ENCODE measurements around the gene SNF8. TPM values are rescaled to one million over a fixed set of nuclear protein-coding genes. Genes with fewer than 3 reads are reported as not detected.

SNF8 gene
- total RNA-seq, 1 donor: 63.7 TPM

DNA sequence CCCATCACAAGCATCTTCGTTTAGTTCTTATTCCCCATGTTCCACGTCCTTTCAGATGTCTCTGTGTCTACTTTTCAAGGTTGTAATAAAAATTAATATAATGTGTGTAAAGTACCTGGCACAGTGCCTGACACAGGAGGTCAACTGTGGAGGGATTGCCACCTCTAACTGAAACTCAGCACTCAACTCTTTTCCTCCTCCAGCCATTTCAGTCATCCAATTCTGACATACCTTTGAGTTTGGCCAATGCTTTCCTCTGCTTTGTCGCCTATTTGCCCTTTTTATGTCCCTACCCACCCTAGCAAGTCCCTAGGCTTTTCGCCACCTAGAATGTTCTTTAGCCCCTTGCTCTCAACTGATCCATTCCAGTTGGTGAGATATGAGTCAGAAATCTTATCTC lies 34.9 kb downstream of the SNF8 start:
- H3K9me3 ChIP-seq (ENCODE audit: low read depth, low read length): no peaks in the 10 kb centered on the region
- H3K4me2 ChIP-seq (ENCODE audit: insufficient read depth, low read length): peak overlapping the region; percentile 89
- H3K79me2 ChIP-seq (ENCODE audit: insufficient read depth, low read length): peaks cover 69% of the 10 kb centered on the region
- peaks cover 41% of the 10 kb centered on the region for H3K36me3 ChIP-seq (ENCODE audit: insufficient read depth, low read length)
- H4K20me1 ChIP-seq (ENCODE audit: insufficient read depth, low read length): peaks cover 41% of the 10 kb centered on the region
- H3K4me1 ChIP-seq (ENCODE audit: insufficient read depth, low read length): peaks cover 41% of the 10 kb centered on the region
- H2AFZ ChIP-seq (ENCODE audit: low read length): no peak overlapping the region
- peak overlapping the region; percentile 47 for H3K27ac ChIP-seq (ENCODE audit: low read depth, low read length)
- DNase-seq (ENCODE audit: insufficient read length, low spot score, missing footprints): no peak
- TF ChIP-seq, protein P1, sequence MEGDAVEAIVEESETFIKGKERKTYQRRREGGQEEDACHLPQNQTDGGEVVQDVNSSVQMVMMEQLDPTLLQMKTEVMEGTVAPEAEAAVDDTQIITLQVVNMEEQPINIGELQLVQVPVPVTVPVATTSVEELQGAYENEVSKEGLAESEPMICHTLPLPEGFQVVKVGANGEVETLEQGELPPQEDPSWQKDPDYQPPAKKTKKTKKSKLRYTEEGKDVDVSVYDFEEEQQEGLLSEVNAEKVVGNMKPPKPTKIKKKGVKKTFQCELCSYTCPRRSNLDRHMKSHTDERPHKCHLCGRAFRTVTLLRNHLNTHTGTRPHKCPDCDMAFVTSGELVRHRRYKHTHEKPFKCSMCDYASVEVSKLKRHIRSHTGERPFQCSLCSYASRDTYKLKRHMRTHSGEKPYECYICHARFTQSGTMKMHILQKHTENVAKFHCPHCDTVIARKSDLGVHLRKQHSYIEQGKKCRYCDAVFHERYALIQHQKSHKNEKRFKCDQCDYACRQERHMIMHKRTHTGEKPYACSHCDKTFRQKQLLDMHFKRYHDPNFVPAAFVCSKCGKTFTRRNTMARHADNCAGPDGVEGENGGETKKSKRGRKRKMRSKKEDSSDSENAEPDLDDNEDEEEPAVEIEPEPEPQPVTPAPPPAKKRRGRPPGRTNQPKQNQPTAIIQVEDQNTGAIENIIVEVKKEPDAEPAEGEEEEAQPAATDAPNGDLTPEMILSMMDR (IDR thresholded peaks at IDR 0.05; ENCODE audit: extremely low read depth, low read depth, low read length): no peak
- no peaks in the 10 kb centered on the region for H3K27me3 ChIP-seq (ENCODE audit: insufficient read depth, low read length)
- H3K4me3 ChIP-seq (ENCODE audit: insufficient read depth, low read length): peak overlapping the region; percentile 76

DNA sequence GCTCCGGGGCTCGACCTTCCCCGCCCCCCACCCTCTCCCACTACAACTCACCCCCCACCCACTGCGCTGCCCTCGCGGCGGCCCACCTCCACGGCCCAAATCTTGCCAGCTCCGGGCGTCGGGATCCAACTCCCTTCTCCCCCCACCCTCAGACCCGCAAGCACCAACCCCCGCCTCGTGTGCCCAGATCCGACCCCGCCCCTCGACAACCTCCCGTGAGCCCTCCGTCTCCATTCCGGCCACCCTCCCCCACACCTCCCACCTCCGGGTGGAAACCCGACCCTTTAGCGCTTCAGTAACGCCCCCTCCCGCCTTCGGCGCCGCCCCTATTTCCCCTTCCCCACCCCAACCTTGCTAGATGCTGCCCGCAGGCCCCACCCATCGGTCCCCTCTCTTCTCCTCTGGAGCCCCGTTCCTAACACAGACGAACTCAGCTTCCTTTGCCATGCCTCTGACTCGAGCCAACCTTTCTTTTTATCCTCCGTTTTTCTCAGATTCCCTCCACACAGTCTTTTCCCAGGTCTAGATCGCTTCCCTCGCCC lies 35.7 kb downstream of the SNF8 start:
- H3K4me2 ChIP-seq (ENCODE audit: insufficient read depth, low read length): peak overlapping the region; percentile 89
- H4K20me1 ChIP-seq (ENCODE audit: insufficient read depth, low read length): peaks cover 38% of the 10 kb centered on the region
- TF ChIP-seq, protein P1 (IDR thresholded peaks at IDR 0.05; ENCODE audit: extremely low read depth, low read depth, low read length): no peak
- DNase-seq (ENCODE audit: insufficient read length, low spot score, missing footprints): peak; percentile 94
- no peaks in the 10 kb centered on the region for H3K9me3 ChIP-seq (ENCODE audit: low read depth, low read length)
- H2AFZ ChIP-seq (ENCODE audit: low read length): no peak overlapping the region
- H3K4me1 ChIP-seq (ENCODE audit: insufficient read depth, low read length): peaks cover 41% of the 10 kb centered on the region
- H3K79me2 ChIP-seq (ENCODE audit: insufficient read depth, low read length): peaks cover 61% of the 10 kb centered on the region
- H3K4me3 ChIP-seq (ENCODE audit: insufficient read depth, low read length): peak overlapping the region; percentile 76
- H3K36me3 ChIP-seq (ENCODE audit: insufficient read depth, low read length): peaks cover 34% of the 10 kb centered on the region
- H3K27me3 ChIP-seq (ENCODE audit: insufficient read depth, low read length): no peaks in the 10 kb centered on the region
- H3K27ac ChIP-seq (ENCODE audit: low read depth, low read length): peak overlapping the region; percentile 89

DNA sequence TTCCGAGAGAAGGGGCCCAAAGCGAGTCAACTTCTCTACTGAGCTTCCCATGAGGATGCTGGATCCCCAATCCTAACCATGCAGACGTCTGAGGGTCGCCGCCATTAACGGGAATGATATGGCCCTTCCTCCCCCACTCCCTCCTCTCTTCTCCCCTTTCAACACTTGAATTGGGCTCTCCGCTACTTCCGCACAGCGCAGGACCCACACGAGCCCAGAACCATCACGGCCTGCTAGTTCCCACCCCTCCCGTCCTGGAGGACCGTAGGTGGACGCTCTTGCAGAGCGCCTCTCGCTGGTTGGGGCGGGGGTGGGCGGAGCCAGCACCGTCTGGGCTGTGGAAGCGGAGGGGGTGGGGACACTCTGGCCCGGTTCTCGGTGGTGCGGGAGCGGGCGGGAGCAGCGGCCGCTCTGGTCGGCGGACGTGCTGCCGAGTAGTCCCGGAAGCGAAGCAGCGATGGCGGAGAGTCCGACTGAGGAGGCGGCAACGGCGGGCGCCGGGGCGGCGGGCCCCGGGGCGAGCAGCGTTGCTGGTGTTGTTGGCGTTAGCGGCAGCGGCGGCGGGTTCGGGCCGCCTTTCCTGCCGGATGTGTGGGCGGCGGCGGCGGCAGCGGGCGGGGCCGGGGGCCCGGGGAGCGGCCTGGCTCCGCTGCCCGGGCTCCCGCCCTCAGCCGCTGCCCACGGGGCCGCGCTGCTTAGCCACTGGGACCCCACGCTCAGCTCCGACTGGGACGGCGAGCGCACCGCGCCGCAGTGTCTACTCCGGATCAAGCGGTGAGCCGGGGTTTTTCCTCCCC lies 36.4 kb downstream of the SNF8 start, which contains the start of gene UBE2Z:
Gene UBE2Z (plus strand): TSS at position 361 of the 797 bp plus-strand sequence. CDS start 97 bp downstream, at position 458.
- H3K4me2 ChIP-seq (ENCODE audit: insufficient read depth, low read length): peak within 1 kb of the TSS; percentile 89
- H3K9me3 ChIP-seq (ENCODE audit: low read depth, low read length): no peaks in the 10 kb centered on the region
- H3K4me3 ChIP-seq (ENCODE audit: insufficient read depth, low read length): peak within 1 kb of the TSS; percentile 76
- H3K27ac ChIP-seq (ENCODE audit: low read depth, low read length): peak within 1 kb of the TSS; percentile 89
- TF ChIP-seq, protein P1 (IDR thresholded peaks at IDR 0.05; ENCODE audit: extremely low read depth, low read depth, low read length): peak; percentile 5
- DNase-seq (ENCODE audit: insufficient read length, low spot score, missing footprints): peak; percentile 99
- H3K36me3 ChIP-seq (ENCODE audit: insufficient read depth, low read length): peaks cover 28% of the 10 kb centered on the region
- H4K20me1 ChIP-seq (ENCODE audit: insufficient read depth, low read length): peaks cover 37% of the 10 kb centered on the region
- H3K79me2 ChIP-seq (ENCODE audit: insufficient read depth, low read length): peaks cover 54% of the 10 kb centered on the region
- peak within 1 kb of the TSS; percentile 95 for H2AFZ ChIP-seq (ENCODE audit: low read length)
- H3K4me1 ChIP-seq (ENCODE audit: insufficient read depth, low read length): peaks cover 41% of the 10 kb centered on the region
- H3K27me3 ChIP-seq (ENCODE audit: insufficient read depth, low read length): no peaks in the 10 kb centered on the region

DNA sequence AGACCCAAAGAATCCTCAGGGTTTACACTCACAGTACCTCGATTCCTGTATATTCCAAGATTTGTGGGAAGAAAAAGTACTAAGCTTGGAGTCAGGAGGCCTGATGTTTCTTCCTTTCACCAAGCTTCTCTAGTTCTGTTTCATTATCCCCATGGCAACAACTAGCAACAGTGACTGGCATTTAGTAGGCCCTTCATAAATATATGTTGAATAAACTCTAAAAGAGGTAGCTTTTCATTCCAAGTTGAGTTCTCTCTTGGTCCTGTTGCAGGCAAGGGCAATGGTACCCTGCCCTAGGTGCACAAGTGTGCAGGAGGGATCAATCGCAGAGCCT lies 37.0 kb downstream of the SNF8 start:
- peaks cover 48% of the 10 kb centered on the region for H3K79me2 ChIP-seq (ENCODE audit: insufficient read depth, low read length)
- TF ChIP-seq, protein P1 (IDR thresholded peaks at IDR 0.05; ENCODE audit: extremely low read depth, low read depth, low read length): no peak
- H3K27me3 ChIP-seq (ENCODE audit: insufficient read depth, low read length): no peaks in the 10 kb centered on the region

More for the DNA sequence above, 37.0 kb downstream of the SNF8 start:
- peaks cover 38% of the 10 kb centered on the region for H3K4me1 ChIP-seq (ENCODE audit: insufficient read depth, low read length)
- H3K36me3 ChIP-seq (ENCODE audit: insufficient read depth, low read length): peaks cover 23% of the 10 kb centered on the region
- peak overlapping the region; percentile 95 for H2AFZ ChIP-seq (ENCODE audit: low read length)
- peak overlapping the region; percentile 76 for H3K4me3 ChIP-seq (ENCODE audit: insufficient read depth, low read length)
- DNase-seq (ENCODE audit: insufficient read length, low spot score, missing footprints): peak; percentile 91
- peak overlapping the region; percentile 82 for H3K4me2 ChIP-seq (ENCODE audit: insufficient read depth, low read length)
- peak overlapping the region; percentile 89 for H3K27ac ChIP-seq (ENCODE audit: low read depth, low read length)
- H4K20me1 ChIP-seq (ENCODE audit: insufficient read depth, low read length): peaks cover 32% of the 10 kb centered on the region
- H3K9me3 ChIP-seq (ENCODE audit: low read depth, low read length): no peaks in the 10 kb centered on the region
